HCT116 (cell line): ENCODE measurements around the gene LRRIQ1. TPM values are rescaled to one million over a fixed set of nuclear protein-coding genes. Genes with fewer than 3 reads are reported as not detected.

Source experiments
- ATAC-seq: fragments of 200-7000 bp; cut with Tn5 transposase; 2 replicates; pipeline ENCODE4 v1.9.1; 2020; ENCODE audit warnings: mild to moderate bottlenecking, moderate library complexity
- BruUV-seq: library from RNA; stranded (reverse); fragments of 400-500 nt; replicated peaks from 2 replicates; lab custom pipeline; 2021; lab: Mats Ljungman, UMichigan
- CTCF ChIA-PET: fragments of 300-600 bp; sonication (Branson Sonifier 250); formaldehyde crosslinking; loops from one replicate; lab custom pipeline; 2021; ENCODE audit warnings: antibody characterized with exemption; lab: Charles Lee
- POLR2A ChIA-PET: fragments of 300-600, 350-600 bp; sonication (Branson Sonifier 250); formaldehyde crosslinking; loops from one replicate; lab custom pipeline; 2021; ENCODE audit warnings: antibody characterized with exemption; lab: Charles Lee
- RAD21 ChIA-PET, 2 experiments: fragments of 300-600 bp; sonication (Branson Sonifier 250); formaldehyde crosslinking; loops; one replicate each; lab custom pipeline; 2023; ENCODE audit warnings: low total read pairs in 2 of 2; ENCODE audit not compliant: uncharacterized antibody in 2 of 2, unreplicated experiment in 2 of 2, low non-redundant PET in 1 of 2; lab: Charles Lee
- DNase-seq: peaks from one replicate; pipeline ENCODE4 v3.0.0-alpha.2; 2010; ENCODE audit warnings: low read depth, low spot score
- H2AFZ ChIP-seq: fragments of 200-600 bp; shearing (Covaris generic), sonication (generic); 2 replicates; pipeline ENCODE4 v1.6.1; 2017; ENCODE audit warnings: low read depth, mixed run types, mixed read lengths, antibody characterized with exemption, low read length; ENCODE audit not compliant: poor library complexity, severe bottlenecking
- H3K27ac ChIP-seq: 2 replicates; pipeline ENCODE4 v1.5.1; 2012; ENCODE audit warnings: low read depth, low read length
- H3K27me3 ChIP-seq: fragments of 200-600 bp; sonication (generic); 2 replicates; pipeline ENCODE4 v1.6.1; 2016; ENCODE audit warnings: mixed run types, low read length, mixed read lengths; ENCODE audit not compliant: insufficient read depth
- H3K36me3 ChIP-seq, 2 experiments: fragments of 200-500 bp in 1 of 2; fragments of 200-600 bp in 1 of 2; sonication (Bioruptor generic) in 1 of 2; sonication (generic) in 1 of 2; 2 replicates each; pipeline versions ENCODE4 v1.5.1 to v1.6.1; 2014 to 2016; ENCODE audit warnings: low read length in 2 of 2, inconsistent platforms in 1 of 2, mixed read lengths in 1 of 2, mixed run types in 1 of 2; ENCODE audit not compliant: insufficient read depth in 2 of 2, control insufficient read depth in 1 of 2
- H3K4me1 ChIP-seq, 2 experiments: fragments of 200-600 bp in 1 of 2; sonication (generic) in 1 of 2; 2 replicates each; pipeline versions ENCODE4 v1.5.1 to v1.6.1; 2012 to 2017; ENCODE audit warnings: low read length in 2 of 2, inconsistent platforms in 1 of 2, mild to moderate bottlenecking in 1 of 2, mixed read lengths in 1 of 2, mixed run types in 1 of 2, moderate library complexity in 1 of 2; ENCODE audit not compliant: insufficient read depth in 2 of 2, control insufficient read depth in 1 of 2
- H3K4me2 ChIP-seq: fragments of 200-600 bp; sonication (generic); 2 replicates; pipeline ENCODE4 v1.6.1; 2017; ENCODE audit warnings: mixed run types, low read length, mixed read lengths
- H3K4me3 ChIP-seq, 2 experiments: fragments of 200-600 bp in 1 of 2; sonication (generic) in 1 of 2; replicated peaks in 1 of 2; 2 replicates each; pipeline ENCODE4 v1.5.1; 2011 to 2016; ENCODE audit warnings: low read length in 2 of 2, control low read depth in 1 of 2, low read depth in 1 of 2, mild to moderate bottlenecking in 1 of 2, mixed read lengths in 1 of 2, mixed run types in 1 of 2
- H3K79me2 ChIP-seq: fragments of 200-600 bp; sonication (generic); 2 replicates; pipeline ENCODE4 v1.6.1; 2017; ENCODE audit warnings: mild to moderate bottlenecking, mixed run types, low read length, moderate library complexity, mixed read lengths; ENCODE audit not compliant: insufficient read depth
- H3K9ac ChIP-seq: fragments of 200-600 bp; sonication (generic); 2 replicates; pipeline ENCODE4 v1.6.1; 2016; ENCODE audit warnings: low read length, mixed read lengths
- H3K9me2 ChIP-seq: fragments of 200-600 bp; sonication (generic), shearing (Covaris generic); 2 replicates; pipeline ENCODE4 v1.6.1; 2017; ENCODE audit warnings: mixed run types, mild to moderate bottlenecking, moderate library complexity; ENCODE audit not compliant: insufficient read depth
- H3K9me3 ChIP-seq, 2 experiments: fragments of 200-500 bp in 1 of 2; fragments of 200-600 bp in 1 of 2; sonication (Bioruptor generic) in 1 of 2; sonication (generic) in 1 of 2; 2 replicates each; pipeline ENCODE4 v1.6.1; 2014 to 2017; ENCODE audit warnings: low read length in 2 of 2, mixed read lengths in 2 of 2, inconsistent platforms in 1 of 2, low read depth in 1 of 2, mild to moderate bottlenecking in 1 of 2, mixed run types in 1 of 2, moderate library complexity in 1 of 2; ENCODE audit not compliant: control insufficient read depth in 1 of 2, insufficient read depth in 1 of 2
- H4K20me1 ChIP-seq: fragments of 200-600 bp; sonication (generic), shearing (Covaris generic); 2 replicates; pipeline ENCODE4 v1.6.1; 2017; ENCODE audit warnings: mixed run types, mild to moderate bottlenecking, moderate library complexity; ENCODE audit not compliant: insufficient read depth
- EGR1 ChIP-seq: IDR thresholded peaks from 2 replicates; pipeline ENCODE4 v1.6.1; 2012; ENCODE audit warnings: low read depth
- RAD21 ChIP-seq: IDR thresholded peaks from 2 replicates; pipeline ENCODE4 v1.6.1; 2012; ENCODE audit warnings: low read depth, mild to moderate bottlenecking
- REST ChIP-seq: IDR thresholded peaks from 2 replicates; pipeline ENCODE4 v1.6.1; 2012; ENCODE audit warnings: low read depth
- TCF7L2 ChIP-seq: IDR thresholded peaks from 2 replicates; pipeline ENCODE4 v1.7.0; 2011; ENCODE audit warnings: borderline replicate concordance, inconsistent platforms; ENCODE audit not compliant: insufficient read depth, insufficient read length; ENCODE audit errors: extremely low read depth
- YY1 ChIP-seq: IDR thresholded peaks from 2 replicates; pipeline ENCODE4 v1.6.1; 2011; ENCODE audit warnings: low read length, low read depth, moderate library complexity, mild to moderate bottlenecking; ENCODE audit not compliant: insufficient replicate concordance; ENCODE audit errors: extremely low read depth
- ZNF274 ChIP-seq: fragments of 200-500 bp; sonication (Bioruptor generic); IDR thresholded peaks from 2 replicates; pipeline ENCODE4 v1.6.1; 2014; ENCODE audit warnings: mild to moderate bottlenecking, low read depth, low read length, inconsistent platforms
- intact Hi-C: fragments of 100-400 bp; cut with micrococcal nuclease; formaldehyde crosslinking; loops from 2 replicates; pipeline ENCODE4 v1.10.0; 2022
- total RNA-seq: library from RNA; stranded (reverse); gene quantifications from one replicate; pipeline ENCODE4 v1.2.1, GENCODE V29; 2021; ENCODE audit not compliant: unreplicated experiment
- TF ChIP-seq, protein P1 (sequence below): IDR thresholded peaks from 2 replicates; pipeline ENCODE4 v1.6.1; 2012

LRRIQ1 gene
- total RNA-seq, 1 experiment from 2014 or later: 0.89 TPM

- CTCF ChIA-PET: no interaction called here
- TF ChIP-seq, protein P1, sequence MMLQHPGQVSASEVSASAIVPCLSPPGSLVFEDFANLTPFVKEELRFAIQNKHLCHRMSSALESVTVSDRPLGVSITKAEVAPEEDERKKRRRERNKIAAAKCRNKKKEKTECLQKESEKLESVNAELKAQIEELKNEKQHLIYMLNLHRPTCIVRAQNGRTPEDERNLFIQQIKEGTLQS: no peak
- TF ChIP-seq TCF7L2: no peak
- no peaks in the 10 kb centered on the region for H4K20me1 ChIP-seq
- no peak overlapping the region for H3K4me2 ChIP-seq
- H3K4me3 ChIP-seq: no peak overlapping the region
- no peak overlapping the region for H3K27ac ChIP-seq
- no peaks in the 10 kb centered on the region for H3K4me1 ChIP-seq
- H3K9ac ChIP-seq: no peak overlapping the region
- no peaks in the 10 kb centered on the region for H3K79me2 ChIP-seq
- RAD21 ChIA-PET: no interaction called here
- no peaks in the 10 kb centered on the region for H3K36me3 ChIP-seq
- intact Hi-C loops: no loop called here
- no peak overlapping the region for H2AFZ ChIP-seq
- ATAC-seq: no peak
- POLR2A ChIA-PET: no interaction called here
- no TSS peak for BruUV-seq
- H3K9me2 ChIP-seq: no peaks in the 10 kb centered on the region
- H3K27me3 ChIP-seq: no peaks in the 10 kb centered on the region
- no peak for DNase-seq
- no peaks in the 10 kb centered on the region for H3K9me3 ChIP-seq
Observed at GRCh38 chr12:85085066-85085465, 48.9 kb downstream of the LRRIQ1 start.

- no peaks in the 10 kb centered on the region for H3K9me3 ChIP-seq
- H4K20me1 ChIP-seq: no peaks in the 10 kb centered on the region
- H3K79me2 ChIP-seq: no peaks in the 10 kb centered on the region
- ATAC-seq: no peak
- H3K27ac ChIP-seq: no peak overlapping the region
- no peak for DNase-seq
- ChIA-PET POLR2A (no interaction called here), CTCF (interaction anchor here (1.5 kb wide), 1 partner anchor 12 kb away, joined by 5 read pairs; no protein-coding TSS in a partner anchor), RAD21 (no interaction called here)
- H3K4me2 ChIP-seq: no peak overlapping the region
- no peaks in the 10 kb centered on the region for H3K9me2 ChIP-seq
- no peak overlapping the region for H2AFZ ChIP-seq
- intact Hi-C loops: no loop called here
- no peak overlapping the region for H3K4me3 ChIP-seq
- H3K36me3 ChIP-seq: no peaks in the 10 kb centered on the region
- no peak overlapping the region for H3K9ac ChIP-seq
- TF ChIP-seq EGR1: no peak
- no peak for TF ChIP-seq RAD21
- TF ChIP-seq YY1: no peak
- no peak for TF ChIP-seq REST
- TF ChIP-seq ZNF274: no peak
- peaks cover 0 to 21% of the 10 kb centered on the region in 2 experiments; a peak in 2 of 4 replicates for H3K4me1 ChIP-seq
- BruUV-seq: no TSS peak
- no peaks in the 10 kb centered on the region for H3K27me3 ChIP-seq
Observed at GRCh38 chr12:85089792-85090191, 53.6 kb downstream of the LRRIQ1 start.
